GM12865 (cell line): ENCODE measurements around the gene CTSW.

ENCODE experiments used
- DNase-seq: peaks from one replicate; pipeline ENCODE4 v3.0.0; 2010; ENCODE audit warnings: low read depth
- H3K4me3 ChIP-seq: 2 replicates; pipeline ENCODE4 v1.5.1; 2011; ENCODE audit warnings: mild to moderate bottlenecking, low read depth, low read length, control low read depth
- TF ChIP-seq, protein P1 (sequence below): IDR thresholded peaks from 2 replicates; pipeline ENCODE4 v1.5.1; 2011; ENCODE audit warnings: low read length, control low read depth, low read depth, inconsistent platforms; ENCODE audit not compliant: insufficient read depth; ENCODE audit errors: missing control alignments

The CTSW gene

DNA sequence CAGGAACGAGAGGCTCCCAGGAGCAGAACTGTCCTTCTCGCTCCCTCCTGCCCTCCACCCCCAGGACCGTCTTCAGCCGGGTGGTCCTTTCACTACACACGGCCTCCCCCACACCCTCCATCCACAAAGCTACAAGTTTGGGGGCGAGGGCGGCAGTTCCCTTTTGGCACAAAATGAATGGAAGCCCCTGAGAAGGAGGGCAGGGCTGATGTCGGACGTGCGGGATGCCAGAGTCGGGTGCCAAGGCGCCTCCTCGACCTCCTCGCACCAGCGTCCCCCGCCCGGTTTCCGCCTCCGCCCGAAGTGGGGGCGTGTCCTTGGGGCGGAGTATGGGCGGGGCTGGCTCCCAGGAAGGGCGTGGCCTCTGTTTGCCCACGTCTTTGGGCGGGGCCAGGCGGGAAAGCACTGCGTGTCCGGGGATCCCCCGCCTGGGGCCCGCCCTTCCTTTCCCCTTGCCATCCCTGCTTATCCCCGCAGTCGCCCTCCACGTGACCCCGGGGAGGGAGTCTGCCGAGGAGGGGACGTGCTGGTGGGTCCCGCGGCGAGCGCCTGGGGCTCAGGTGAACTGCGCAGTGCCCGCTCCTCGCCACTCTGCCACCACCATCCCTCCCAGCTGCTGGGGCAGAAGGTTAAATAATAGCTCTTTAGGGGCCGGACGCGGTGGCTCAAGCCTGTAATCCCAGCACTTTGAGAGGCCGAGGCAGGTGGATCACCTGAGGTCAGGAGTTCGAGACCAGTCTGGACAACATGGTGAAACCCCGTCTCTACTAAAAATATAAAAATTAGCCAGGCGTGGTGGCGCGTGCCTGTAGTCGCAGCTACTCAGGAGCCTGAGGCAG lies 6.1 kb upstream of the CTSW start:
- H3K4me3 ChIP-seq, result peak overlapping the region; percentile 66
- DNase-seq, result peak; percentile 96
- TF ChIP-seq, protein P1, sequence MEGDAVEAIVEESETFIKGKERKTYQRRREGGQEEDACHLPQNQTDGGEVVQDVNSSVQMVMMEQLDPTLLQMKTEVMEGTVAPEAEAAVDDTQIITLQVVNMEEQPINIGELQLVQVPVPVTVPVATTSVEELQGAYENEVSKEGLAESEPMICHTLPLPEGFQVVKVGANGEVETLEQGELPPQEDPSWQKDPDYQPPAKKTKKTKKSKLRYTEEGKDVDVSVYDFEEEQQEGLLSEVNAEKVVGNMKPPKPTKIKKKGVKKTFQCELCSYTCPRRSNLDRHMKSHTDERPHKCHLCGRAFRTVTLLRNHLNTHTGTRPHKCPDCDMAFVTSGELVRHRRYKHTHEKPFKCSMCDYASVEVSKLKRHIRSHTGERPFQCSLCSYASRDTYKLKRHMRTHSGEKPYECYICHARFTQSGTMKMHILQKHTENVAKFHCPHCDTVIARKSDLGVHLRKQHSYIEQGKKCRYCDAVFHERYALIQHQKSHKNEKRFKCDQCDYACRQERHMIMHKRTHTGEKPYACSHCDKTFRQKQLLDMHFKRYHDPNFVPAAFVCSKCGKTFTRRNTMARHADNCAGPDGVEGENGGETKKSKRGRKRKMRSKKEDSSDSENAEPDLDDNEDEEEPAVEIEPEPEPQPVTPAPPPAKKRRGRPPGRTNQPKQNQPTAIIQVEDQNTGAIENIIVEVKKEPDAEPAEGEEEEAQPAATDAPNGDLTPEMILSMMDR, result no peak

DNA sequence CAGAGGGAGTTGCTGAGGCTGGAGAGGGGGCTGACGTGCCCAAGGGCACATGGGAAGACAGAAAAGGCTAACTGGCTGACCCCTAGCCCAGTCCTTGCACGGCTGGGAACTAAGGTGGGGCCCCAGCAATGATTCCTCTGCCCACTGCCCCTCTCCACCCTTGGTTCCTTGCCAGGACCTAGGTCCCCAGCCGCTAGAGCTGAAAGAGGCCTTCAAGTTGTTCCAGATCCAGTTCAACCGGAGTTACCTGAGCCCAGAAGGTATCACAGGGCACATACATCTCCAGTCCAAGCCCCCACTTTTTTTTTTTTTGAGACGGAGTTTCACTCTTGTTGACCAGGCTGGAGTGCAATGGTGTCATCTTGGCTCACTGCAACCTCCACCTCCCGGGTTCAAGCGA lies 390 bp downstream of the CTSW start:
- no peak overlapping the region for H3K4me3 ChIP-seq
- TF ChIP-seq, protein P1, result no peak
- DNase-seq, result no peak

DNA sequence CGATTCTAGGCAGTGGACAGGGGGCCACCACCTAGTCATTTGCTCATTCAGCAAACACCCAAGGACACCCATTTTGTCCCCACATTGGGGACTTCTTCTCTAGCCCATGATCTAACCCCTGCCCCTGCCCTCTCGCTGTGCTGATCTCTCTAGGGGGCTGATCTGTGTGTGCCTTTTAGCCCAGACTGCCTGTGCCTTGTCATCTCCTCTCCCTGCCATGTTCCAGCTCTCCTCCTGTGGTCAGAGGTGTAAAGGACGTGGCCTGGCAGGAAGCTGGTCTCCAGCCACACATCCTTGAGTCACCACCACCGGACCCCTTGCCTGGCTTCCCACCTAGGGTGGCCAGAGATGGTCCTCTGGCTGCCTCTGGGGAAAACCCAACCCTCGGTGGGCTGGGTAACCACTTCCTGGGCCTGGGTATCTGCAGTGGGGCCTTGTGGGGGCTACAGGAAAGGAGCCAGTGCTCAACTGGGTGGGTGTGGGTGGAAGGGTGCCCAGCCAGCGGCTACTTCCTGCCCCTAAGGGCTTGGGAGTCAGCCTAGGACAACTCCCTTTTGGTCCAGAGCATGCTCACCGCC lies 1.3 kb downstream of the CTSW start:
- no peak overlapping the region for H3K4me3 ChIP-seq
- DNase-seq, result no peak
- TF ChIP-seq, protein P1, result no peak

DNA sequence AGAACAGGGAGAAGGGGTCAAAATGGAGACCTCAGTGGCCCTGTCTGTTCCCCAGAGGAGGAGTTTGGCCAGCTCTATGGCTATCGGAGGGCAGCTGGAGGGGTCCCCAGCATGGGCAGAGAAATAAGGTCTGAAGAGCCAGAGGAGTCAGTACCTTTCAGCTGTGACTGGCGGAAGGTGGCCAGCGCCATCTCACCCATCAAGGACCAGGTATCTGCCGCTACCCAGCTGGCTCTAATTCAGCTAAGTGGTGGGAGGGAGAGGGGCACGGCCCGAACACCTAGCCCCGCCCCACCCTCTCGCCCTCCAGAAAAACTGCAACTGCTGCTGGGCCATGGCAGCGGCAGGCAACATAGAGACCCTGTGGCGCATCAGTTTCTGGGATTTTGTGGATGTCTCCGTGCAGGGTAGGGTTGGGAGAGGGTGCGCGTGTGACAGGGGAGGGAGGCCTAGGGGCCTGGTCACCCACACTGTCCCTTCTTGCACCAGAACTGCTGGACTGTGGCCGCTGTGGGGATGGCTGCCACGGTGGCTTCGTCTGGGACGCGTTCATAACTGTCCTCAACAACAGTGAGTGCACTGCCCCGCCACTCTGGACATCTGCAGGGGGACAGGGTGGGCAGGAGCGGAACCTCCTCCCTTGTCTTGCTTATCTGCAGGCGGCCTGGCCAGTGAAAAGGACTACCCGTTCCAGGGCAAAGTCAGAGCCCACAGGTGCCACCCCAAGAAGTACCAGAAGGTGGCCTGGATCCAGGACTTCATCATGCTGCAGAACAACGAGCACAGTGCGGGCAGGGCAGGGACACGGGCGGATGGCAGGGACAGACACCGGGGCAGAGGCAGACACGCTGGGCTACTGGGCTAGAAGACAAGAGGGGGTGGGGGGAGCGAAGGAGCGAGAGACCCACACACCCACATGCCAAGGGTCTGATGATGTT lies 2.8 kb downstream of the CTSW start:
- TF ChIP-seq, protein P1, result no peak
- no peak overlapping the region for H3K4me3 ChIP-seq
- no peak for DNase-seq

DNA sequence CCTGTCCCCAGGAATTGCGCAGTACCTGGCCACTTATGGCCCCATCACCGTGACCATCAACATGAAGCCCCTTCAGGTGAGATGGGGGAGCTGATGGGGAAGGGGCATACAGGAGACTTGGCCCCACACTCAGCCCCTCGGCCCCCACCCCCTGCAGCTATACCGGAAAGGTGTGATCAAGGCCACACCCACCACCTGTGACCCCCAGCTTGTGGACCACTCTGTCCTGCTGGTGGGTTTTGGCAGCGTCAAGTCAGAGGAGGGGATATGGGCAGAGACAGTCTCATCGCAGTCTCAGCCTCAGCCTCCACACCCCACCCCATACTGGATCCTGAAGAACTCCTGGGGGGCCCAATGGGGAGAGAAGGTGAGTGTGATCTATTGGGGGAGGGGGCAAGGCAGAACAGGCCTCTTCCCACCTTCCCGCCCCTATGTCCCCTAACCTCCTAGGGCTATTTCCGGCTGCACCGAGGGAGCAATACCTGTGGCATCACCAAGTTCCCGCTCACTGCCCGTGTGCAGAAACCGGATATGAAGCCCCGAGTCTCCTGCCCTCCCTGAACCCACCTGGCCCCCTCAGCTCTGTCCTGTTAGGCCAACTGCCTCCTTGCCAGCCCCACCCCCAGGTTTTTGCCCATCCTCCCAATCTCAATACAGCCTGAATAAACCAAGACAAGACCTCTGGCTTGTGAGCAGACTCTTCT lies 3.6 kb downstream of the CTSW start:
- DNase-seq, result no peak
- TF ChIP-seq, protein P1, result no peak
- H3K4me3 ChIP-seq, result no peak overlapping the region
